Muscle layer of duodenum (tissue), 2 donors: Measurements from ENCODE around the gene NDST3.

Experiments
- H3K27ac ChIP-seq: one replicate; pipeline ENCODE4 v1.7.0; 2013; ENCODE audit warnings: mild to moderate bottlenecking, low read length
- H3K27me3 ChIP-seq: one replicate; pipeline ENCODE4 v1.7.0; 2013; ENCODE audit warnings: low read depth, mild to moderate bottlenecking, control low read depth, low read length
- H3K36me3 ChIP-seq, 2 donors: one replicate each; pipeline ENCODE4 v1.7.0; 2013; ENCODE audit warnings: low read length in 2 of 2, control low read depth in 1 of 2, mild to moderate bottlenecking in 1 of 2; ENCODE audit not compliant: insufficient read depth in 2 of 2, control insufficient read depth in 1 of 2
- H3K4me1 ChIP-seq, 2 donors: one replicate each; pipeline ENCODE4 v1.7.0; 2013; ENCODE audit warnings: low read length in 2 of 2, mild to moderate bottlenecking in 2 of 2, control low read depth in 1 of 2, moderate library complexity in 1 of 2; ENCODE audit not compliant: insufficient read depth in 2 of 2, control insufficient read depth in 1 of 2
- H3K4me3 ChIP-seq, 2 donors: one replicate each; pipeline ENCODE4 v1.7.0; 2013; ENCODE audit warnings: low read length in 2 of 2, low read depth in 1 of 2, mild to moderate bottlenecking in 1 of 2
- H3K9me3 ChIP-seq, 2 donors: one replicate each; pipeline ENCODE4 v1.7.0; 2013; ENCODE audit warnings: low read length in 2 of 2, control low read depth in 1 of 2, mild to moderate bottlenecking in 1 of 2; ENCODE audit not compliant: control insufficient read depth in 1 of 2
- donor health status: healthy.

The NDST3 gene

DNA sequence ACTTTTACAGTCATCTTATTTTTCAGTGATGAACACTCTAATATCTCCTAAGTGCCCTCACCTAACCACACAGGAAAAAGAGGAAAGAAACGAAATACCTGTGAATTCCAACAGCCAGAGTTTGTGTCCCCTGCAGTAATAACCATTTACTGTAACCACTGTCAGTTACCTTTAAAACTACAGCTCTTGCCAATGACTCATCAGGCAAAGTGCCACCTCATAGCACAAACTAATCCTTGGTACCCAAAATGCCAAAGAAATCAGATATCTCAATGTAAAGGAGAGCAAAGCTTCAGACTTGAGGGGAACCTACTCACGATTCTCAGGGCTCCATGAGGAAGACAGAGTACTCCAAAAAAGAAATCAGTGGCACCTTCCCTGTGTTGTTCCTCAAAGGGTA is 146.5 kb downstream of the NDST3 start:
- no peak overlapping the region for H3K27ac ChIP-seq
- no peaks in the 10 kb centered on the region for H3K27me3 ChIP-seq
- H3K4me3 ChIP-seq: no peak overlapping the region
- no peaks in the 10 kb centered on the region for H3K9me3 ChIP-seq
- H3K36me3 ChIP-seq: no peaks in the 10 kb centered on the region
- H3K4me1 ChIP-seq: no peaks in the 10 kb centered on the region

DNA sequence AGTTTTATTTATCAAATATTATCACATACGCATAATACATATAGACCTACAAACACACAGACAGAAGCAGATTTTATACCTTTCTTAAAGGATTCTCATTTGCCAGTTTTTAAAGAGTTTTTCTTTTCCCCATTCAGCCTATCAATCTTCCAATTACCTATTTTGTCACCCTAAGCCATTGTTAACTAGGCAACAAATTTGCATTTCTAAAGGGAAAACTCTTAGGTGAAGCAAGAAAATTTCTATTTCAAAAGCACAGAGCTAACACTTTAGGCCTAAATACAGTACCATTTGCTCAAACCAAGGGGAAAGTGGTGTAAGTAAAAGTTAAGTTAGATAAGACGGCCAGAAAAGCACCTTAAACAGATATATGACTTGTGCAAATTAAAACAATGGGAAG is 156.6 kb downstream of the NDST3 start:
- Histone ChIP-seq H3K27me3 (no peaks in the 10 kb centered on the region), H3K9me3 (no peaks in the 10 kb centered on the region), H3K4me1 (no peaks in the 10 kb centered on the region)

DNA sequence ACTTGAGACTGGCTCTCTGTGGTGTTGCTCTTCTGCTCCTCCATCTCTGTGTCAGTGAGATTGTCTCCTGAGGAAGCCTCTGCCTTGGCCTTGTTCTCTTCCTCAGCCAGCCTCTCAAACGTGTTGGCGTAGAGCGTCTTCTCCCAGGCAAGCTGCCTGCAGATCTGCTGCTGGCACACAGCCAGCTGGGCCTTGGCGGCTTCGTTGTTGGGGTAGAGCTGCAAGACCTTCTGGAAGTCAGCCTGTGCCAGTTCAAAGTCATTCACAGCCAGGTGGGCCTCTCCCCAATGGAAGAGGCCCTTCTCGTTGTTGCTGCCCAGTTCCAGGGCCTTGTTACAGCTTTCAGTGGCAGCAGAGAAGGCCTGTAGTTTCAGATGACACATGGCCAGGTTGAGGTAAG is 159.1 kb downstream of the NDST3 start:
- no peaks in the 10 kb centered on the region for H3K36me3 ChIP-seq

More for the DNA sequence above, 156.6 kb downstream of the NDST3 start:
- Histone ChIP-seq H3K4me3 (no peak overlapping the region), H3K36me3 (no peaks in the 10 kb centered on the region), H3K27ac (no peak overlapping the region)

DNA sequence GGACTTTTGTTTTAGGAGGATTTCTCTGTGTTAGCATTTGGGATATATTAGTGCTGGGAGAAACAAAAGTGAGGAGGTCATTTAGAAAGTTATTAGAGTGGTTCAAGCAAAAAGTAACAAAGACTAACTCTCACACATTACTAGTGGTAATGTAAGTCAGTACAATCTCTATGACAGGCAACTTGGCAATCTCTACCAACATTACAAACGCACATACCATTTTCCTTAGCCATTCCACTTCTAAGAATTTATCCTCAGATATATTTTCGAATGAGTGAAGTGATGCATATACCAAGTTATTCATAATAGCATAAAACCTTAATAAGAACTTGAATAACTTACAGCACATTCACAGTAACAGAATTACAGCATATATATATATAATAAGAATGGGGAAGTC is 172.3 kb downstream of the NDST3 start:
- Histone ChIP-seq H3K36me3 (no peaks in the 10 kb centered on the region), H3K4me1 (no peaks in the 10 kb centered on the region), H3K27me3 (no peaks in the 10 kb centered on the region), H3K4me3 (no peak overlapping the region), H3K9me3 (peaks cover 0 to 5% of the 10 kb centered on the region in 2 donors), H3K27ac (no peak overlapping the region)

More for the DNA sequence above, 159.1 kb downstream of the NDST3 start:
- Histone ChIP-seq H3K27me3 (no peaks in the 10 kb centered on the region), H3K4me1 (no peaks in the 10 kb centered on the region), H3K27ac (no peak overlapping the region), H3K9me3 (no peaks in the 10 kb centered on the region), H3K4me3 (no peak overlapping the region)

DNA sequence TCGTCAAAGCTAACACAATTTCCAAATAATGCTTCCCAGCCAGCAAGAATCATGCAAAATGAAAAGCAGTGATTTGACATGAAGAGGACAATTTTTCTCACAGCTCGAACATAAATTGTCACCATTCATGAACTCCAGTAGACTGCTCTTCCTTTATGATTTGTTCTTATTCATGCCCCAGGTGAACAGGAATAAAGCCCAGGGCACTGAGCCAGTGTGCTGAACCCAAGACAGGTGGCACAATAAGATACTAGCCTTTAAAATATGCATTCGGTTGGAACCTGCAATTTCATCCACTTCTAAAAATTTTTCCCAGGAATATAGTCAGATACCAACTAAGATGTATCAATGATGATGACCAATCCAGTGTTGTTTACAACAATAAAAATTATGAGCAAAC is 178.8 kb downstream of the NDST3 start:
- no peak overlapping the region for H3K4me3 ChIP-seq
- no peaks in the 10 kb centered on the region for H3K36me3 ChIP-seq
- no peaks in the 10 kb centered on the region for H3K4me1 ChIP-seq
- H3K27ac ChIP-seq: no peak overlapping the region
- no peaks in the 10 kb centered on the region for H3K27me3 ChIP-seq
- H3K9me3 ChIP-seq: no peaks in the 10 kb centered on the region

DNA sequence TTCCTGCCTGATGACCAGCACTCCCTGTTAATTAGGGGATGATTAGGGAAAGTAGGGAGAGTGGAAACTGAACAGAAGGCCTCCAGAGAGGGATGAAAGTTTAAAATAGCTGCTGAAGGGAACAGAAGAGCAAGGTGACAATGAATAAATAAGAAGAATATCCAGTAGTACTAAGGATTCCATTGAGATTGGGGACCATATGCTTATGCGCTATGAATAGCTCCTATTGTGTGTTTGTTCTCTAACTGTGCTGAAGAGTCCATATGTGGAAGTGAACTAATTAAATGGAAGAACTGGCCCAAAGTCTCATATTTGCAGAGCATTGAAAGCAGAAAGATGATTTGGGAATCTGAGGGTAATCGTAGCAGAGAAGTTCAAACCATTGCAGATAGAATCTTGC is 181.5 kb downstream of the NDST3 start:
- H3K9me3 ChIP-seq: no peaks in the 10 kb centered on the region
- H3K27ac ChIP-seq: no peak overlapping the region
- no peaks in the 10 kb centered on the region for H3K27me3 ChIP-seq
- H3K36me3 ChIP-seq: no peaks in the 10 kb centered on the region
- H3K4me1 ChIP-seq: no peaks in the 10 kb centered on the region
- no peak overlapping the region for H3K4me3 ChIP-seq

DNA sequence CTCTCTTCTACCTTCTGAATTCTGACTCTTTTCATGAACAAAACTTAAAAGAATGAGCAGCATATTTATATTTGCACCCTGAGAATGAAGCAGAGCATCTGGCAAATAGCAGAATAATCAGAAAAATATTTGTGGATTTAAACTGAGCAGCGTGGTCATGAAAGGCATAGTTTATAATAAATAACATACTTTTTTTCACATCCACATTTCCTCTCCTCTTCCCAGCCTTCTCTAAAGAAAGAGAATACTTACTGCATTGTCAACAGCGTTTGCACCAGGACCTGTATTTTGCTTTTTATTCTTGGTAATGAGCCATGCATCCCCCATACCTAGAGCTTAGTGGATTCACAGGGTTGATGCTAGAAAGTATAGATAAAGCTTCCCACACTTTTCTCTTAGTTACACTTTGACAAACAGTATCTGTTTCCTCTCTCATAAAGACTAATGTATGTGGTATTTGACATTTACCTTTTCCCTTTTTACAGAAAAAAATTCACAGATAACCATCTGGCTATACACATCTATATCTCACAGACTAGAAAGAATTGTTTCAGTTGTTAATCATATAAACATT is 187.0 kb downstream of the NDST3 start:
- Histone ChIP-seq H3K9me3 (no peaks in the 10 kb centered on the region), H3K36me3 (no peaks in the 10 kb centered on the region), H3K4me1 (no peaks in the 10 kb centered on the region), H3K4me3 (no peak overlapping the region), H3K27ac (no peak overlapping the region), H3K27me3 (no peaks in the 10 kb centered on the region)

DNA sequence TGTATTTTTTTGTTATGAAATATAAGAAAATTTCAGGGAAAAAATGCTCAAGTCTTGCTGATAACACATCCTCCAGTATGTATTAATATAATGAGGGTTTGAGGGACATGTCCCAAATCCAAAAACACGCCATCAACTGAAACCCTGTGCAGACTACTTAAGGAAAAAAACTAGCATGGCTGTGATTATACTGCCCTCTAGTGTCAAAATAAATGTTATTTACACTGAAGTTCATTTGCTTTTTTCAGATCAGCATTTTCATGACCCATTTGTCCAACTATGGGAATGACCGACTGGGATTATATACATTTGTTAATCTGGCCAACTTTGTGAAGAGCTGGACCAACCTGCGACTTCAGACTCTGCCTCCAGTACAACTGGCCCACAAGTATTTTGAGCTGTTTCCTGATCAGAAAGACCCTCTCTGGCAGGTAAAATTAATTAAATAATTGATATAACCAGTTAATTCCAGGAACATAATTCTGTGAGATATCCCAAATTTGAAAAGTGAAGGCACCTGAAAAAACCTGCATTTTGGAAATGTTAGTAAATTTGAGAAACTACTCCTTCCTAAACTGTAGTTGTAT is 190.1 kb downstream of the NDST3 start:
- Histone ChIP-seq H3K4me1 (no peaks in the 10 kb centered on the region), H3K36me3 (no peaks in the 10 kb centered on the region), H3K9me3 (no peaks in the 10 kb centered on the region), H3K27ac (no peak overlapping the region), H3K27me3 (no peaks in the 10 kb centered on the region), H3K4me3 (no peak overlapping the region)

DNA sequence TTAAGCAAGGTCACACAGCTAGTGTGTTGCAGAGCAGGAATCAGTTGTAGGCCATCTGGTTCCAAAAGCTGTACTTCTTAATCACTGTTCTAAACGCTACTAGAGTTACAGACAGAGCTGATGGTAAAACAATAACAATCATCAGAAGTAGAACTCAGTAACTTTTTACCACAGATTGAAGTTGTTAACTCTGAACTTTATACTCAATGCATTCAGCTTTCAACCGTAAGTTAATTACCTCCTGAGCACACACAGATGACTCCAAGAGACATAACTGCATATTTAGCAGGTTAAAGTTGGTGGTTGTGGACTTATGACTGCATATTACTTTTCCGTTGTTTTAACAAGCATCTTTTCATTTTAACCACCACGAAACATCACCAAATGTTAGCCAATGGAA is 191.2 kb downstream of the NDST3 start:
- no peaks in the 10 kb centered on the region for H3K9me3 ChIP-seq

DNA sequence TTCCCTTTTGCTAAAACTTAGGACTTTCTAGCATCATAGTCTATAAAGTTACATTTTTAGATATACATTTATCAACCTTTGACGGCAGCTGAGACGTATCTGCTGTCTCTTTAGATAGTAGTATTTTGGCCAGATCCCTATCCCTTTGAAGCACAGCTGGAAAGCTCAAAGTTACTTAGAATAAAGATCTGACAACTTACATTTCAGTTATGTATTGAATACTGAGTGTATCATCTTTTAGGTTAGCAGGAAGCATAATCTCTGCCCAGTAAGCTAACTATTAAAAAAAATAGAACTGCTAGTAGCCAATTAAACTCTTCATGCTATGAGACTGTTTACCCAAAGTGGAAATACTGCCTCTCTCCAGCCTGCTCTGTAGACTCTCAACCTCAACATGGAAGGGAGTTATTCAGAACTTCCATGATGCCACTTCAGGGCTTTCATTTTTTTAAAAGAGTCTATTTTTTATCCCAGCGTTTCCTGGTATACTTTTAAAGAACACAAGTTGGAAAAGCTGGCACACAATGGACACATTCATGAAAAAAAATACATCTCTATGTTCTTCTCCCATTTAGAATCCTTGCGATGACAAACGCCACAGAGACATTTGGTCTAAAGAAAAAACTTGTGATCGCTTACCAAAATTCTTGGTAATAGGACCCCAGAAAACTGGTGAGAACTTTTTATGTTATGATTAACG is 192.2 kb downstream of the NDST3 start:
- Histone ChIP-seq H3K36me3 (no peaks in the 10 kb centered on the region), H3K27ac (no peak overlapping the region), H3K4me3 (no peak overlapping the region), H3K27me3 (no peaks in the 10 kb centered on the region), H3K4me1 (no peaks in the 10 kb centered on the region), H3K9me3 (no peaks in the 10 kb centered on the region)

More for the DNA sequence above, 191.2 kb downstream of the NDST3 start:
- Histone ChIP-seq H3K36me3 (no peaks in the 10 kb centered on the region), H3K27ac (no peak overlapping the region), H3K27me3 (no peaks in the 10 kb centered on the region), H3K4me1 (no peaks in the 10 kb centered on the region), H3K4me3 (no peak overlapping the region)

DNA sequence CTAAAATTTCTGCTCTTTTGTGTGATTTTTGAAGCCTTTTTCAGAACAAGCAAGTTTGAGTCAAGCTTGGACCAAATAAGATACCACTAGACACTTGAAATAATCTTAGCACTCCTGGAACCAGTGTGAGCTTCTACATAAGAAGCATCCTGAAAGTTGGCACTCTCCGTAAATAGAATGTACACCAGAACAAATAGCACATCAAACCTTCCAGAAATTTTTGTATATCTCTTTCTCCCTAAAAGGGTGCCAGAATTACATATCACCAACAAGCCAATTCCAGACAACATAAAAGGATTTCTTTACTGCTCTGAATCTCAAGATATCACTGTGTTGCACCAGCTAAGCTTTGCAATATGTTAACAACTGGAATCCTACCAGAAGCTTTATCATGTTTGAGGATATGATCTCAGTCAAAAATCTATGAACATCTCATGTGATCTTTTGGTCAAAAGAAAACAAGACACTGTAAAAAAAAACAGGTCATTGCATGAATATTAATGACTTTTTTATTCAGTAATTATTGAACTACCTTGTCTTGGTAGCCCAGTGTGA is 201.4 kb downstream of the NDST3 start:
- no peak overlapping the region for H3K27ac ChIP-seq
- H3K9me3 ChIP-seq: no peaks in the 10 kb centered on the region
- H3K4me3 ChIP-seq: no peak overlapping the region
- no peaks in the 10 kb centered on the region for H3K4me1 ChIP-seq
- no peaks in the 10 kb centered on the region for H3K36me3 ChIP-seq
- H3K27me3 ChIP-seq: no peaks in the 10 kb centered on the region
